CD4-positive, CD25-positive, alpha-beta regulatory T cell (primary cell): ENCODE results near the gene AOPEP. TPM values are rescaled to one million over a fixed set of nuclear protein-coding genes. Genes with fewer than 3 reads are reported as not detected.

ENCODE experiments used
- ATAC-seq, 2 donors: fragments of 150-1000 bp; cut with Tn5 transposase; one replicate each; pipeline ENCODE4 v1.10.0; 2021; ENCODE audit warnings: low read depth in 2 of 2, moderate number of reproducible peaks in 2 of 2, moderate library complexity in 1 of 2
- DNase-seq, 3 donors: peaks; one replicate each; pipeline versions ENCODE4 v3.0.0 to v3.0.0-alpha.2; 2012 to 2022; ENCODE audit warnings: mixed read lengths in 1 of 3
- H3K27ac ChIP-seq: one replicate; pipeline ENCODE4 v1.7.0; 2013; ENCODE audit warnings: mild to moderate bottlenecking, low read length; ENCODE audit not compliant: insufficient read depth, poor library complexity, severe bottlenecking
- H3K27me3 ChIP-seq: one replicate; pipeline ENCODE4 v1.7.0; 2013; ENCODE audit warnings: low read length; ENCODE audit not compliant: control insufficient read depth, insufficient read depth
- H3K36me3 ChIP-seq: one replicate; pipeline ENCODE4 v1.7.0; 2013; ENCODE audit warnings: mild to moderate bottlenecking, low read length, moderate library complexity; ENCODE audit not compliant: control insufficient read depth, insufficient read depth
- H3K4me1 ChIP-seq: 2 replicates; pipeline ENCODE4 v1.7.0; 2013; ENCODE audit warnings: mild to moderate bottlenecking, low read length; ENCODE audit not compliant: insufficient read depth, control insufficient read depth, poor library complexity, severe bottlenecking
- H3K4me3 ChIP-seq: one replicate; pipeline ENCODE4 v1.7.0; 2013; ENCODE audit warnings: low read depth, mild to moderate bottlenecking, low read length, moderate library complexity
- H3K9me3 ChIP-seq, 2 experiments: 1 replicate in 1 of 2; 2 replicates in 1 of 2; pipeline ENCODE4 v1.7.0; 2013; ENCODE audit warnings: low read length in 2 of 2, mild to moderate bottlenecking in 1 of 2, moderate library complexity in 1 of 2; ENCODE audit not compliant: control insufficient read depth in 2 of 2
- H3K27ac Mint-ChIP-seq, 3 donors: one replicate each; pipeline ENCODE4 v1.8.0; 2020 to 2022; ENCODE audit warnings: mild to moderate bottlenecking in 3 of 3, mixed read lengths in 3 of 3, moderate library complexity in 2 of 3
- H3K27me3 Mint-ChIP-seq: one replicate; pipeline ENCODE4 v1.8.0; 2022; ENCODE audit warnings: mild to moderate bottlenecking, mixed read lengths
- H3K36me3 Mint-ChIP-seq: one replicate; pipeline ENCODE4 v1.8.0; 2020; ENCODE audit warnings: mixed read lengths
- H3K4me1 Mint-ChIP-seq, 4 donors: one replicate each; pipeline ENCODE4 v1.8.0; 2020 to 2022; ENCODE audit warnings: mixed read lengths in 4 of 4, mild to moderate bottlenecking in 1 of 4
- H3K4me3 Mint-ChIP-seq, 4 donors: one replicate each; pipeline ENCODE4 v1.8.0; 2020 to 2022; ENCODE audit warnings: mild to moderate bottlenecking in 4 of 4, mixed read lengths in 4 of 4, moderate library complexity in 3 of 4
- H3K9me3 Mint-ChIP-seq, 7 donors: one replicate each; pipeline ENCODE4 v1.8.0; 2020 to 2022; ENCODE audit warnings: mixed read lengths in 7 of 7, mild to moderate bottlenecking in 3 of 7, moderate library complexity in 2 of 7
- polyA plus RNA-seq, 4 donors: library from polyadenylated mRNA; unstranded; fragments of 300-500 nt; fragmentation: Illumina TruSeq; gene quantifications; one replicate each; pipeline ENCODE4 v1.2.3, GENCODE V29; 2021
- total RNA-seq: library from RNA; stranded (reverse); gene quantifications from one replicate; pipeline ENCODE4 v1.2.3, GENCODE V29; 2022

Gene AOPEP
- total and polyA plus RNA-seq, 5 donors from 2014 or later: 4.6 to 12.9 (median 6.4) TPM

DNA sequence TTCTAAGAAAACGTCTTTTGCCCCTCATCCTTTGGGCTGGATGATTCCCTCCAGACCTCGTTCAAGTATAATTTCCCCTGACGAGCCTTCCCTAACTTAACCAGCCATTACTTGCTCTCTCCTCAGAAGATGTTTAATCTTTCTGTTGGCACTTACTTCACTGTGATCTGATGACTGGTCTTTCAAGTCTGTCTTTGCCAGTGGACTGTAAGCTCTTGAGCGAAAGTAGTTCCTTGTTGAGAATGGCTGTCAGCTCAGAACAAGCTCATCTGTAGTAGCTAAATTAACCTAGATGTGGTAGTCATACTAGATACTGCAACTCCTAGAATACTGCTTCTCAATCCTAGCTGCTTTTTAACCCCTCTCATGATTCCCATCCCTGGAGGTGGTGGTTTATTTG lies 125.0 kb downstream of the AOPEP start:
- Mint-ChIP-seq H3K9me3 (no peaks in the 10 kb centered on the region), H3K4me1 (peaks cover 0 to 15% (median 6%) of the 10 kb centered on the region in 4 donors), H3K27me3 (no peaks in the 10 kb centered on the region), H3K36me3 (peaks cover 2% of the 10 kb centered on the region), H3K27ac (peak overlapping the region in 1 of 3 donors; percentile 29), H3K4me3 (no peak overlapping the region)
- H3K27me3 ChIP-seq: no peaks in the 10 kb centered on the region
- ATAC-seq (no peak), DNase-seq (no peak)
- no peaks in the 10 kb centered on the region for H3K36me3 ChIP-seq
- H3K9me3 ChIP-seq: no peaks in the 10 kb centered on the region
- no peak overlapping the region for H3K27ac ChIP-seq
- H3K4me1 ChIP-seq: no peaks in the 10 kb centered on the region
- no peak overlapping the region for H3K4me3 ChIP-seq

GRCh38 chr9:94851892-94852291 lies 125.4 kb downstream of the AOPEP start:
- ATAC-seq: no peak
- Histone ChIP-seq H3K4me1 (no peaks in the 10 kb centered on the region), H3K9me3 (no peaks in the 10 kb centered on the region), H3K4me3 (no peak overlapping the region), H3K27me3 (no peaks in the 10 kb centered on the region), H3K36me3 (no peaks in the 10 kb centered on the region), H3K27ac (no peak overlapping the region)
- Mint-ChIP-seq H3K4me1 (peaks cover 1 to 12% (median 4%) of the 10 kb centered on the region in 4 donors), H3K4me3 (no peak overlapping the region), H3K36me3 (no peaks in the 10 kb centered on the region), H3K27ac (peak overlapping the region in 1 of 3 donors; percentile 32), H3K27me3 (no peaks in the 10 kb centered on the region), H3K9me3 (no peaks in the 10 kb centered on the region)
- DNase-seq: no peak

DNA sequence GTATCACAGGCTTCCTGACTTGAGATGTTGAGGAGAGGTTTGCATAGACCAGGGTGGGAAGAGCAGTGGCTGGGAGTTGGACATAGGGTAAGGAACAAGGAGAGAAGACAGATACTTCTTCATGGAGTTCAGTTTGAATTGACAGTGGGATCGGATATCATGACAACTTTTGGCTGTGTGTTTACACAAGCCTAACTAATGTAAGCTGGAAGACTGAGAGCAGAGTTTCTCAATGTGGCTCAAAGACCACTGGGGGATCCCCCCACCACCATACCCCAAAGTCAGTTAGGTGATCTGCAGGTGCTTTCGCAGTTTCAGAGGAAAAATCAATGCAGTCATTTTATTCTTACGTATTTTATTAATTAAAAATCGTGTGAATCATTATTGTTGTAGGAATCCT lies 125.9 kb downstream of the AOPEP start:
- no peak for ATAC-seq
- H3K4me3 Mint-ChIP-seq: no peak overlapping the region
- Histone ChIP-seq H3K9me3 (no peaks in the 10 kb centered on the region), H3K27ac (no peak overlapping the region), H3K4me3 (no peak overlapping the region), H3K4me1 (no peaks in the 10 kb centered on the region), H3K27me3 (no peaks in the 10 kb centered on the region), H3K36me3 (no peaks in the 10 kb centered on the region)
- no peaks in the 10 kb centered on the region for H3K27me3 Mint-ChIP-seq
- DNase-seq: no peak
- peak overlapping the region in 1 of 3 donors; percentile 32 for H3K27ac Mint-ChIP-seq
- H3K36me3 Mint-ChIP-seq: no peaks in the 10 kb centered on the region
- H3K9me3 Mint-ChIP-seq: no peaks in the 10 kb centered on the region
- peaks cover 0 to 7% (median 4%) of the 10 kb centered on the region in 4 donors for H3K4me1 Mint-ChIP-seq

DNA sequence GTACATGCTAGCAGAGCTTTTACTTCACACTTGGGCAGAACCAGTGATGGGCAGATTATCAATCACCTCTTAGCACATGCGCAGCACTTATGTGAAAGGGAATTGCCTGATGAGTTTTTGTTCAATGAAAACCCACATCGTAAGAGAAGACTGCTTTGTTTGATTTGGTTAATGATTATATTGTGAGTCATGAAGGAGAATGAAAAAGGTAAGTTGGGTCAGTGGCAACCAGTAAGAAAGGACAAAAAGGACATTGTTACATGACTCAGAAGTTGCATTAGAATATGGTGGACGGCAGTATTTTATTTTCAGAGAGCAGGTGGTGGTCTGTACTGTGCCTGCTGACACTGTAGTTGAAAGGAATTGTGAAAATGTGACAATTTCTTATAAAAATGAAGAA lies 127.4 kb downstream of the AOPEP start:
- no peaks in the 10 kb centered on the region for H3K4me1 ChIP-seq
- Mint-ChIP-seq H3K27ac (no peak overlapping the region), H3K9me3 (no peaks in the 10 kb centered on the region), H3K4me3 (no peak overlapping the region), H3K4me1 (peaks cover 0 to 8% (median 3%) of the 10 kb centered on the region in 4 donors), H3K27me3 (no peaks in the 10 kb centered on the region), H3K36me3 (peaks cover 4% of the 10 kb centered on the region)
- DNase-seq (no peak), ATAC-seq (no peak)
- H3K27ac ChIP-seq: no peak overlapping the region
- no peaks in the 10 kb centered on the region for H3K27me3 ChIP-seq
- H3K36me3 ChIP-seq: no peaks in the 10 kb centered on the region
- H3K4me3 ChIP-seq: no peak overlapping the region
- no peaks in the 10 kb centered on the region for H3K9me3 ChIP-seq

DNA sequence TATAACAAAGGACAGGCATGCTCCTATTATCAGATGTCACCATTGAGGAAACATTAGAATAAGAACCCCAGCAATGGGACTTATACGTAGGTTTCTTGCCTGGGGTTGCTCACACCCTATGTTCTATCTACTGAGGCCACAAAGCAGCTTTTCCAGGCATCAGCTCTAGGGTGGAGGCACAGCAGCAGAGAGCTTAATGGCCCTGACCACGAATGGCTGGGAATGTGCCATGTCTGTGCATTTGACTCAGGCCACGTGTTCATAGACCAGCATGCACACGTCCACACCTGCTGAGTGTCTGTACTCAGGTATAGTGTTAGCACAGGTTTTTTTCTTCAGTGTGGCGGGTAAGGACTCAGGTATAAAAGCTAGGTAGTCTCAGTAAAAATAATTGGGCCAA lies 129.4 kb downstream of the AOPEP start:
- no peak overlapping the region for H3K4me3 ChIP-seq
- H3K9me3 ChIP-seq: no peaks in the 10 kb centered on the region
- peaks cover 12% of the 10 kb centered on the region for H3K4me1 ChIP-seq
- Mint-ChIP-seq H3K36me3 (peaks cover 7% of the 10 kb centered on the region), H3K4me1 (peaks cover 16 to 20% (median 19%) of the 10 kb centered on the region in 4 donors), H3K27ac (peak overlapping the region in 1 of 3 donors; percentile 21), H3K27me3 (no peaks in the 10 kb centered on the region), H3K9me3 (no peaks in the 10 kb centered on the region), H3K4me3 (no peak overlapping the region)
- no peaks in the 10 kb centered on the region for H3K27me3 ChIP-seq
- DNase-seq (no peak), ATAC-seq (no peak)
- no peaks in the 10 kb centered on the region for H3K36me3 ChIP-seq
- no peak overlapping the region for H3K27ac ChIP-seq

- Mint-ChIP-seq H3K4me3 (no peak overlapping the region), H3K36me3 (peaks cover 7% of the 10 kb centered on the region), H3K9me3 (no peaks in the 10 kb centered on the region), H3K27me3 (no peaks in the 10 kb centered on the region), H3K27ac (peak overlapping the region in 2 of 3 donors; percentile 14 to 93), H3K4me1 (peaks cover 26 to 37% (median 32%) of the 10 kb centered on the region in 4 donors)
- Histone ChIP-seq H3K9me3 (no peaks in the 10 kb centered on the region), H3K27ac (no peak overlapping the region), H3K4me3 (no peak overlapping the region), H3K27me3 (no peaks in the 10 kb centered on the region), H3K4me1 (peaks cover 29% of the 10 kb centered on the region), H3K36me3 (no peaks in the 10 kb centered on the region)
- ATAC-seq (no peak), DNase-seq (no peak)
These were observed 131.3 kb downstream of the AOPEP start for GRCh38 chr9:94857791-94858190.

DNA sequence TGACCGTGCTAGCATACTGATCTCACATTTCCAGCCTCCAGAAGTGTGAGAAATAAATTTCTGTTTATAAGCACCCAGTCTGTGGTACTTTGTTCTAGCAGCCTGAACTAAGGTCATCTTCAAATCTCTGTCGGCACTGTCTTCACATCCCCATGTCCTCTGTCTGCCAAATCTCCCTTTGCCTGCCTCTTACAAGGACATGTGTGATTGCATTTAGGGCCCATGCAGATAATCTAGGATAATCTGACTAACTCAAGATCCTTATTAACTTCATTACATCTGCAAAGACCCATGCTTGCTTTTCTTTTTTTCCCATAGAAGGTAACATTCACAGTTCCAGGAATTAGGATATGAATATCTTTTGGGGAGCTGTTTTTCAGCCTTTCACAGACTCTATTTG lies 132.7 kb downstream of the AOPEP start:
- no peaks in the 10 kb centered on the region for H3K9me3 Mint-ChIP-seq
- Histone ChIP-seq H3K27me3 (no peaks in the 10 kb centered on the region), H3K4me3 (no peak overlapping the region), H3K4me1 (peaks cover 29% of the 10 kb centered on the region), H3K9me3 (no peaks in the 10 kb centered on the region), H3K36me3 (no peaks in the 10 kb centered on the region), H3K27ac (no peak overlapping the region)
- no peaks in the 10 kb centered on the region for H3K27me3 Mint-ChIP-seq
- peak overlapping the region in 2 of 3 donors; percentile 93 to 97 for H3K27ac Mint-ChIP-seq
- peaks cover 7% of the 10 kb centered on the region for H3K36me3 Mint-ChIP-seq
- DNase-seq (no peak), ATAC-seq (no peak)
- H3K4me3 Mint-ChIP-seq: no peak overlapping the region
- peaks cover 34 to 48% (median 41%) of the 10 kb centered on the region in 4 donors for H3K4me1 Mint-ChIP-seq

DNA sequence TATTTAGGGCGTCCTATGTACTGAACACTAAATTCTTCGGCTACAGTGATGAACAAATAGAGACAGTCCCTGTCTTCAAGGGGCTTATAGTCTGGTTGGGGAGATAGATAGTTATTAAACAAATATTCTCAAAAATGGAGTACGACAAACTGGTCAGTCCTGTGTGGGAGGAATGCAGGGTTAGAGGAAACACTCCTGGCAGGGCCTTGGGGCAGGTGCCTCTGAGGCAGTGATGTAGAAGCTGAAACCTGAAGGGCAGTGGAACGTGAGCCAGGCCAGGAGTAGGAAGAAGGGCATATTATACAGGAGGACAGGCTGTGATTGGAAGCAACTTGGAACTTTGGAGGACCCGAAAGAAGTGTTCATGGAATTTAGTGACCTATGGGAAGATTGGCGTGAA lies 133.4 kb downstream of the AOPEP start:
- peaks cover 35 to 49% (median 42%) of the 10 kb centered on the region in 4 donors for H3K4me1 Mint-ChIP-seq
- H3K4me1 ChIP-seq: peaks cover 29% of the 10 kb centered on the region
- H3K27ac ChIP-seq: no peak overlapping the region

More for the DNA sequence above, 133.4 kb downstream of the AOPEP start:
- peaks cover 7% of the 10 kb centered on the region for H3K36me3 Mint-ChIP-seq
- H3K4me3 Mint-ChIP-seq: peak overlapping the region; percentile 4 to 80 (median 56)
- H3K36me3 ChIP-seq: no peaks in the 10 kb centered on the region
- no peak overlapping the region for H3K4me3 ChIP-seq
- DNase-seq (no peak), ATAC-seq (no peak)
- H3K9me3 ChIP-seq: no peaks in the 10 kb centered on the region
- H3K9me3 Mint-ChIP-seq: no peaks in the 10 kb centered on the region
- H3K27me3 ChIP-seq: no peaks in the 10 kb centered on the region
- no peaks in the 10 kb centered on the region for H3K27me3 Mint-ChIP-seq
- H3K27ac Mint-ChIP-seq: peak overlapping the region in 2 of 3 donors; percentile 93 to 97
